Fibroblast of lung (primary cell): ENCODE data around the gene ANGPT4. TPM values are rescaled to one million over a fixed set of nuclear protein-coding genes. Genes with fewer than 3 reads are reported as not detected.

ENCODE experiments used
- DNase-seq, 2 donors: peaks; one replicate each; pipeline versions ENCODE4 v3.0.0 to v3.0.0-alpha.2; 2010; ENCODE audit warnings: low read depth in 2 of 2
- H2AFZ ChIP-seq: 2 replicates; pipeline ENCODE4 v1.5.1; 2012; ENCODE audit warnings: low read length, control low read depth, inconsistent platforms
- H3K27ac ChIP-seq: 2 replicates; pipeline ENCODE4 v1.5.1; 2011; ENCODE audit warnings: low read length, control low read depth; ENCODE audit not compliant: insufficient read depth
- H3K27me3 ChIP-seq: 2 replicates; pipeline ENCODE4 v1.5.1; 2011; ENCODE audit warnings: mild to moderate bottlenecking, low read length; ENCODE audit not compliant: control insufficient read depth, insufficient read depth
- H3K36me3 ChIP-seq: 2 replicates; pipeline ENCODE4 v1.5.1; 2011; ENCODE audit warnings: low read length; ENCODE audit not compliant: control insufficient read depth, insufficient read depth
- H3K4me1 ChIP-seq: 2 replicates; pipeline ENCODE4 v1.5.1; 2011; ENCODE audit warnings: low read length; ENCODE audit not compliant: control insufficient read depth, insufficient read depth; ENCODE audit errors: extremely low read depth
- H3K4me2 ChIP-seq: 2 replicates; pipeline ENCODE4 v1.5.1; 2011; ENCODE audit warnings: low read length, control low read depth; ENCODE audit not compliant: insufficient read depth; ENCODE audit errors: extremely low read depth
- H3K4me3 ChIP-seq, 4 experiments: fragments of 200-600 bp in 1 of 4; sonication (generic) in 1 of 4; replicated peaks in 1 of 4; 2 replicates each; pipeline ENCODE4 v1.5.1; 2011 to 2016; ENCODE audit warnings: low read length in 4 of 4, low read depth in 3 of 4, mild to moderate bottlenecking in 3 of 4, control low read depth in 2 of 4, inconsistent platforms in 1 of 4, mixed read lengths in 1 of 4; ENCODE audit not compliant: insufficient read depth in 1 of 4; ENCODE audit errors: control extremely low read depth in 1 of 4
- H3K79me2 ChIP-seq: 2 replicates; pipeline ENCODE4 v1.5.1; 2012; ENCODE audit warnings: mild to moderate bottlenecking, low read length, inconsistent platforms; ENCODE audit not compliant: control insufficient read depth, insufficient read depth
- H3K9ac ChIP-seq: 2 replicates; pipeline ENCODE4 v1.5.1; 2011; ENCODE audit warnings: mild to moderate bottlenecking, low read length, control low read depth; ENCODE audit not compliant: insufficient read depth
- H3K9me3 ChIP-seq: 2 replicates; pipeline ENCODE4 v1.5.1; 2012; ENCODE audit warnings: low read depth, low read length; ENCODE audit not compliant: control insufficient read depth, insufficient read depth
- H4K20me1 ChIP-seq: 2 replicates; pipeline ENCODE4 v1.5.1; 2011; ENCODE audit warnings: low read length; ENCODE audit not compliant: control insufficient read depth, insufficient read depth; ENCODE audit errors: extremely low read depth
- EZH2 ChIP-seq: IDR thresholded peaks from 2 replicates; pipeline ENCODE4 v1.5.1; 2012; ENCODE audit warnings: low read length, control low read depth, mild to moderate bottlenecking; ENCODE audit errors: missing control alignments
- polyA plus RNA-seq, 2 donors: library from polyadenylated mRNA; depleted of rRNA in 1 of 2; stranded (reverse) in 1 of 2; unstranded in 1 of 2; fragments of >200 nt; gene quantifications; 2 replicates each; pipeline ENCODE4 v1.2.1, GENCODE V29; 2011 to 2012; ENCODE audit warnings: missing spikeins in 1 of 2
- total RNA-seq: library from RNA; depleted of rRNA; stranded (reverse); fragments of >200 nt; gene quantifications from 2 replicates; pipeline ENCODE4 v1.2.1, GENCODE V29; 2014
- TF ChIP-seq, protein P1 (sequence below), 2 donors: IDR thresholded peaks in 1 of 2; conservative IDR thresholded peaks in 1 of 2; 1 replicate in 1 of 2; 2 replicates in 1 of 2; pipeline ENCODE4 v1.5.1; 2011 to 2012; ENCODE audit warnings: low read length in 2 of 2, control low read depth in 1 of 2, inconsistent platforms in 1 of 2, low read depth in 1 of 2, mild to moderate bottlenecking in 1 of 2

ANGPT4 gene
- total and polyA plus RNA-seq, 2 donors (not counting 1 experiment from before 2014, with no cell fraction given), result under 0.01 TPM; not detected in 1

GRCh38 chr20:955656-956055, 39.5 kb upstream of the ANGPT4 start:
- no peaks in the 10 kb centered on the region for H4K20me1 ChIP-seq
- no peaks in the 10 kb centered on the region for H3K4me1 ChIP-seq
- TF ChIP-seq, protein P1, sequence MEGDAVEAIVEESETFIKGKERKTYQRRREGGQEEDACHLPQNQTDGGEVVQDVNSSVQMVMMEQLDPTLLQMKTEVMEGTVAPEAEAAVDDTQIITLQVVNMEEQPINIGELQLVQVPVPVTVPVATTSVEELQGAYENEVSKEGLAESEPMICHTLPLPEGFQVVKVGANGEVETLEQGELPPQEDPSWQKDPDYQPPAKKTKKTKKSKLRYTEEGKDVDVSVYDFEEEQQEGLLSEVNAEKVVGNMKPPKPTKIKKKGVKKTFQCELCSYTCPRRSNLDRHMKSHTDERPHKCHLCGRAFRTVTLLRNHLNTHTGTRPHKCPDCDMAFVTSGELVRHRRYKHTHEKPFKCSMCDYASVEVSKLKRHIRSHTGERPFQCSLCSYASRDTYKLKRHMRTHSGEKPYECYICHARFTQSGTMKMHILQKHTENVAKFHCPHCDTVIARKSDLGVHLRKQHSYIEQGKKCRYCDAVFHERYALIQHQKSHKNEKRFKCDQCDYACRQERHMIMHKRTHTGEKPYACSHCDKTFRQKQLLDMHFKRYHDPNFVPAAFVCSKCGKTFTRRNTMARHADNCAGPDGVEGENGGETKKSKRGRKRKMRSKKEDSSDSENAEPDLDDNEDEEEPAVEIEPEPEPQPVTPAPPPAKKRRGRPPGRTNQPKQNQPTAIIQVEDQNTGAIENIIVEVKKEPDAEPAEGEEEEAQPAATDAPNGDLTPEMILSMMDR (conservative IDR thresholded peaks at IDR 0.05 in 1 of 2, IDR thresholded peaks at IDR 0.05 in 1 of 2; ENCODE audit: low read depth in 1 of 2, low read length in 2 of 2), result no peak
- no peak for TF ChIP-seq EZH2
- H3K9ac ChIP-seq, result no peak overlapping the region
- H3K79me2 ChIP-seq, result no peaks in the 10 kb centered on the region
- no peak overlapping the region for H3K4me3 ChIP-seq
- H3K27ac ChIP-seq, result no peak overlapping the region
- H2AFZ ChIP-seq, result no peak overlapping the region
- no peaks in the 10 kb centered on the region for H3K27me3 ChIP-seq
- H3K4me2 ChIP-seq, result no peak overlapping the region
- no peaks in the 10 kb centered on the region for H3K9me3 ChIP-seq
- no peaks in the 10 kb centered on the region for H3K36me3 ChIP-seq
- DNase-seq, result no peak

- no peak overlapping the region for H3K4me2 ChIP-seq
- no peaks in the 10 kb centered on the region for H3K4me1 ChIP-seq
- no peak overlapping the region for H3K27ac ChIP-seq
- no peak overlapping the region for H3K9ac ChIP-seq
- H3K9me3 ChIP-seq, result no peaks in the 10 kb centered on the region
- H3K36me3 ChIP-seq, result no peaks in the 10 kb centered on the region
- H3K79me2 ChIP-seq, result no peaks in the 10 kb centered on the region
- no peak overlapping the region for H3K4me3 ChIP-seq
- TF ChIP-seq, protein P1 (conservative IDR thresholded peaks at IDR 0.05 in 1 of 2, IDR thresholded peaks at IDR 0.05 in 1 of 2; ENCODE audit: low read depth in 1 of 2, low read length in 2 of 2), result no peak
- no peak for TF ChIP-seq EZH2
- no peak overlapping the region for H2AFZ ChIP-seq
- H3K27me3 ChIP-seq, result no peaks in the 10 kb centered on the region
- no peaks in the 10 kb centered on the region for H4K20me1 ChIP-seq
- no peak for DNase-seq
These were observed 39.0 kb upstream of the ANGPT4 start for GRCh38 chr20:955111-955510.

- Histone ChIP-seq H3K4me3 (no peak overlapping the region), H4K20me1 (no peaks in the 10 kb centered on the region), H3K9me3 (no peaks in the 10 kb centered on the region), H3K4me2 (no peak overlapping the region), H3K36me3 (no peaks in the 10 kb centered on the region), H3K27ac (no peak overlapping the region), H3K9ac (no peak overlapping the region), H3K27me3 (no peaks in the 10 kb centered on the region), H2AFZ (no peak overlapping the region), H3K79me2 (no peaks in the 10 kb centered on the region), H3K4me1 (no peaks in the 10 kb centered on the region)
- no peak for DNase-seq
- TF ChIP-seq, protein P1 (conservative IDR thresholded peaks at IDR 0.05 in 1 of 2, IDR thresholded peaks at IDR 0.05 in 1 of 2; ENCODE audit: low read depth in 1 of 2, low read length in 2 of 2), result peak; percentile 13 to 26
- no peak for TF ChIP-seq EZH2
These were observed 37.6 kb upstream of the ANGPT4 start for GRCh38 chr20:953742-954141.
